Omental fat pad (tissue), 4 donors: ENCODE measurements around the gene BAX. TPM values are rescaled to one million over a fixed set of nuclear protein-coding genes. Genes with fewer than 3 reads are reported as not detected.
"Not testable (repeated sequence)": the region's sequence is repeated elsewhere in the genome, so short reads cannot be mapped to it uniquely, and the experiment has no call there.

Source experiments
- ATAC-seq: fragments of 150-250 bp; one replicate; pipeline ENCODE4 v1.9.1; 2016; ENCODE audit warnings: mild to moderate bottlenecking, moderate library complexity; ENCODE audit not compliant: low FRiP score
- DNase-seq: peaks from one replicate; pipeline ENCODE4 v3.0.0-alpha.2; 2019; ENCODE audit warnings: low spot score
- total RNA-seq, 4 donors: library from RNA; depleted of rRNA; stranded (reverse); fragments of >200 nt; gene quantifications; one replicate each; pipeline ENCODE4 v1.1.0, GENCODE V29; 2016
- TF ChIP-seq, protein P1 (sequence below), 3 donors: fragments of 450-650 bp; IDR thresholded peaks; one replicate each; pipeline ENCODE4 v1.5.1; 2016 to 2017; ENCODE audit warnings: antibody characterized with exemption in 3 of 3, mild to moderate bottlenecking in 3 of 3, moderate library complexity in 2 of 3

The BAX gene
- total RNA-seq, 4 donors from 2014 or later: 26.4 to 64.2 (median 37.3) TPM

DNA sequence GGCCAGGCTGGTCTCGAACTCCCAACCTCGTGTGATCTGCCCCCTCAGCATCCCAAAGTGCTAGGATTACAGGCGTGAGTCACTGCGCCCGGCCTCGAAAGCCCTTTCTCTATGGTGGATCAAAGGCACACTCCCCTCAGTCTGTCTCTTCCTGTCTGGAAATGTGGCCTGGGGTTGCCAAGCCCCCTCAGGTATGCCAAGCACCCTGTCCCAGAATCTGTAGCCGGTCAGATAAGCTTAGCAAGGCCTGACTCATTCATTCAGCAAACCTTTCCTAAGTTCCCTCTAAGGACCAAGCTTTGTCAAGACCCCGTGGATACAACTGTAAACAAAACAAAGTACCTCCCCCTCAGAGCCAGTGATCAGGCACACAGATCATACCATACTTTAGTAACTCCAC, 40.5 kb upstream of the BAX start:
- TF ChIP-seq, protein P1, sequence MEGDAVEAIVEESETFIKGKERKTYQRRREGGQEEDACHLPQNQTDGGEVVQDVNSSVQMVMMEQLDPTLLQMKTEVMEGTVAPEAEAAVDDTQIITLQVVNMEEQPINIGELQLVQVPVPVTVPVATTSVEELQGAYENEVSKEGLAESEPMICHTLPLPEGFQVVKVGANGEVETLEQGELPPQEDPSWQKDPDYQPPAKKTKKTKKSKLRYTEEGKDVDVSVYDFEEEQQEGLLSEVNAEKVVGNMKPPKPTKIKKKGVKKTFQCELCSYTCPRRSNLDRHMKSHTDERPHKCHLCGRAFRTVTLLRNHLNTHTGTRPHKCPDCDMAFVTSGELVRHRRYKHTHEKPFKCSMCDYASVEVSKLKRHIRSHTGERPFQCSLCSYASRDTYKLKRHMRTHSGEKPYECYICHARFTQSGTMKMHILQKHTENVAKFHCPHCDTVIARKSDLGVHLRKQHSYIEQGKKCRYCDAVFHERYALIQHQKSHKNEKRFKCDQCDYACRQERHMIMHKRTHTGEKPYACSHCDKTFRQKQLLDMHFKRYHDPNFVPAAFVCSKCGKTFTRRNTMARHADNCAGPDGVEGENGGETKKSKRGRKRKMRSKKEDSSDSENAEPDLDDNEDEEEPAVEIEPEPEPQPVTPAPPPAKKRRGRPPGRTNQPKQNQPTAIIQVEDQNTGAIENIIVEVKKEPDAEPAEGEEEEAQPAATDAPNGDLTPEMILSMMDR (IDR thresholded peaks at IDR 0.05): no peak
- ATAC-seq: no peak
- DNase-seq: no peak

DNA sequence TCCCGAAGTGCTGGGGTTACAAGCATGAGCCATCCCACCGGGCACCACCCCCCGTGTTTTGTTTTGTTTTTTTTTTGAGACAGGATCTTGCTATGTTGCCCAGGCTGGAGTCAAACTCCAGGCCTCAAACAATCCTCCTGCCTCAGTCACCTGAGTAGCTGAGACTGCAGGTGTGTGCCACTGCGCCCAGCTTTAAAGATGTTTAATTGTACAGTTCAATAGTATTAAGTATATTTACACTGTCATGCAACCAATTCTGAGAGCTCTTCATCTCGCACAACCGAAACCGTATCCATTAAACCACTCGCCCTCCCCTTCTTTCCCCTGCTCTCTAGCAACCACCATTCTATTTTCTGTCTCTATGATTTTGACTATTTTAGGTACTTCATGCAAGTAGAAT, 38.9 kb upstream of the BAX start:
- TF ChIP-seq, protein P1 (IDR thresholded peaks at IDR 0.05): no peak
- ATAC-seq: no peak

DNA sequence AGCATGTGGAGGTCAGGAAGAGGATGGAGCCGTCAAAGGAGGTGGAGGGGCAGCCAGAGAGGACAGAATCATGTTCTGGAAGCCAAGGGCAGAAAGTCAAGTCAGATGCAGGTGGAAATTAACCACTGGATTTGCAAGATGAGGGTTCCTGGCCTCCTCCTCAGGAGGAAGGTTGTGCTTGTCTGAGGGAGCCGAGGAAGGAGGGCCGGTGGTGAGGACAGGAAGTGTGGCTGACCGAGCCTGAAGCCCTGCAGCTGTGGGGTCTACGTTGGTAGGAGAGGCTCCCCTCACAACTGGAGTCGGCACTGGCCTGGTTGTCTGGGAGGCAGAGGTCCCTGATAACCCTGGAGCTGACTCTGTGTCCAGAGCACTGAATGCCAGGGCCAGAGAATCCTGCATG, 36.6 kb upstream of the BAX start:
- DNase-seq (no peak), ATAC-seq (no peak)
- TF ChIP-seq, protein P1 (IDR thresholded peaks at IDR 0.05): no peak

More for the DNA sequence above, 38.9 kb upstream of the BAX start:
- DNase-seq: no peak

DNA sequence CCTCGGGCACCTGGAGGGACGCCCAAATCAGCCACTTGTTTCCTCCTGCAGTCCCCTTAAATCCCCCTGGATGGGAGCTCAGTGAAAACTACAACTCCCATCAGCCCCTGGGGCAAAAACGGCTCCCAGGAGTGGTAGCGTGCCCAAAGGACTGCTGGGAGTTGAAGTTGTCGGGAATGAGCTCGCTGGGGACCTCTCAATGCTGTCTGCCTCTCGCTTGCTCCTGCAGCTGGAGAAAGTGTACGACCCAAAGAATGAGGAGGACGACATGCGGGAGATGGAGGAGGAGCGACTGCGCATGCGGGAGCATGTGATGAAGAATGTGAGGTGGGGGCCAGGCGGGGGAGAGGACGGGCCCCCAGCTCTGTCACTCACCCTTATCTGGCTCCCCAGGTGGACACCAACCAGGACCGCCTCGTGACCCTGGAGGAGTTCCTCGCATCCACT, 35.9 kb upstream of the BAX start:
- ATAC-seq (no peak), DNase-seq (no peak)
- TF ChIP-seq, protein P1 (IDR thresholded peaks at IDR 0.05): no peak

DNA sequence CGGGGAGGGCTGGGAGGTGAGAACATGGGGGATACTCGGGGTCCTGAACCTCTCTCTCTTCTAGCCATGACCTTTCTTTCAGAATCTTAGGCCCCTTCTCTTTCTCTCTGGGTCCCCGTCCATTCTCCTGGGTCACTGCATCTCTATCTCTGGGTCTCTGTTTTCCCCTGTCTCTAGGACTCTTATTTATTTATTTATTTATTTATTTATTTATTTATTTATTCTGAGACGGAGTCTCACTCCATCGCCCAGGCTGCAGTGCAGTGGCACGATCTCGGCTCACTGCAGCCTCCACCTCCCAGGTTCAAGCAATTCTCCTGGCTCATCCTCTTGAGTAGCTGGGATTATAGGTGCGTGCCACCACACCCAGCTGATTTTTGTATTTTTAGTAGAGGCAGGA, 35.4 kb upstream of the BAX start:
- not testable (repeated sequence) for ATAC-seq, DNase-seq

DNA sequence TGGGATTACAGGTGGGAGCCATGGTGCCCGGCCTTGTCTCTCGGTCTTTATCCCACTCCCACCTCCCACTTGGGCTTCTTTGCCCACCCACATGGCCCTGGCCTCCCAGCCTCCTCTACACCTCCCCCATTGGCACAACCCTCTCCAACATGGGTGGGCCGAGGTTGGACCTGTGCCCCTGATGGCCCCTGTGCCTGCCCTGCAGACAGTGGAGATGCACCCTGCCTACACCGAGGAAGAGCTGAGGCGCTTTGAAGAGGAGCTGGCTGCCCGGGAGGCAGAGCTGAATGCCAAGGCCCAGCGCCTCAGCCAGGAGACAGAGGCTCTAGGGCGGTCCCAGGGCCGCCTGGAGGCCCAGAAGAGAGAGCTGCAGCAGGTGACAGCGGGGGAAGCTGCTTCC, 33.7 kb upstream of the BAX start:
- ATAC-seq (no peak), DNase-seq (no peak)
- TF ChIP-seq, protein P1 (IDR thresholded peaks at IDR 0.05): no peak

DNA sequence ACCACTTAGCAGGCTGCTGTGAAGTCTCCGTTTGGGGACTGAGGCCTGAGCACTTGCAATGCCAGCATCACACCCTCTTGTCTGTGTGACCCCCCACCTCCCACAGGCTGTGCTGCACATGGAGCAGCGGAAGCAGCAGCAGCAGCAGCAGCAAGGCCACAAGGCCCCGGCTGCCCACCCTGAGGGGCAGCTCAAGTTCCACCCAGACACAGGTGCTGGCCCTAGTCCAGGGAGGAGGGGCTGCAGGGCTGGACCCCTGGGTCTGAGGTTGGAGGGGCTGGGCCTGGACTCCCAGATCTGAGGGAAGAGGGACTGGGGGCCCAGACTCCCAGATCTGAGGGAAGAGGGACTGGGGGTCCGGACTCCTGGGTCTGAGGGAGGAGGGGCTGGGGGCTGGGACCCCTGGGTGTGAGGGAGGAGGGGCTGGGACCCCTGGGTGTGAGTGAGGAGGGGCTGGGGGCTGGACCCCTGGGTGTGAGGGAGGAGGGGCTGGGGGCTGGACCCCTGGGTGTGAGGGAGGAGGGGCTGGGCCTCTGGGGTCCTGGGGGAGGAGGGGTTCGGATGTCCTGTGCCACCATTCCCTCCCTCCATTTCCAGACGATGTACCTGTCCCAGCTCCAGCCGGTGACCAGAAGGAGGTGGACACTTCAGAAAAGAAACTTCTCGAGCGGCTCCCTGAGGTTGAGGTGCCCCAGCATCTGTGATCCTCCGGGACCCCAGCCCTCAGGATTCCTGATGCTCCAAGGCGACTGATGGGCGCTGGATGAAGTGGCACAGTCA, 32.8 kb upstream of the BAX start:
- TF ChIP-seq, protein P1 (IDR thresholded peaks at IDR 0.05): no peak
- DNase-seq (no peak), ATAC-seq (no peak)
